Cardiac ventricle fibroblast (primary cell): ENCODE results near the gene ISCU. TPM values are rescaled to one million over a fixed set of nuclear protein-coding genes. Genes with fewer than 3 reads are reported as not detected.

Experiments used
- total RNA-seq: library from RNA; depleted of rRNA; stranded (reverse); fragments of >200 nt; gene quantifications from 2 replicates; pipeline ENCODE4 v1.2.3, GENCODE V29; 2015

The ISCU gene
- total RNA-seq = 146 and 188 TPM in 2 replicates

DNA sequence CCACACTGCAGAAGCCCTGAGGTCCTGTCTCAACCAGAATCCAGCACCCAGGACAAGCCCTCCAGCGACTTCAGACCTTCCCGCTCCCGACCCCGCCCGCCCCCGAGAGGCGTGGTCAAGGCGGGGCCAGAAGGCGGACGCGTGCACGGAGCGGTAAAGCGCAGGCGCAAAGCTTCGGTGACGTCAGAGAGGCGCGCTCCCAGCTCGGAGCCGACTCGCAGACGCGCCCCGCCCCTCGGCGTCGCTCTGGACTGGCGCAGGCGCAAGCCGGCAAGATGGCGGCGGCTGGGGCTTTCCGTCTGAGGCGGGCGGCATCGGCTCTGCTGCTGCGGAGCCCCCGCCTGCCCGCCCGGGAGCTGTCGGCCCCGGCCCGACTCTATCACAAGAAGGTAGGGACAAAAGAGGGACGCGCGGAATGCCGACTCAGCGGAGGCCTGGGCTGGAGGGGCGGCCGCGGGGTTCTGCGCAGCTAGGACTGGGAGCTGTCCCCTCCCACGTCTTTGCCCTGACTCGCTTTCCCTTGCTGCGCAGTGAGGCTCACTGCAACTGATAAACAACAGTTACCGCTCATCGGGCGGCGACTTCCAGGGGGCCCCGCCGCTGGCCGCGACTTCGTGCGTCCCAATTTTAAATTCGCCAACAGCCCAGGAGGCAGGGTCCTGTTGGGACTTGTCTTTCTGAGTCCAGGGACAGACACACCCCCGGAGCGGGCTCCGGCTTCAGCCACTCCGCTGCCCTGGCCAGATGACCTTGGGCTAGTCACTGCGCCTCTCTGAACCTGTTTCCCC is at the start of gene ISCU:
ISCU (plus strand) TSS at position 249 of the 788 bp plus-strand sequence; CDS start at position 276, 27 bp downstream.

DNA sequence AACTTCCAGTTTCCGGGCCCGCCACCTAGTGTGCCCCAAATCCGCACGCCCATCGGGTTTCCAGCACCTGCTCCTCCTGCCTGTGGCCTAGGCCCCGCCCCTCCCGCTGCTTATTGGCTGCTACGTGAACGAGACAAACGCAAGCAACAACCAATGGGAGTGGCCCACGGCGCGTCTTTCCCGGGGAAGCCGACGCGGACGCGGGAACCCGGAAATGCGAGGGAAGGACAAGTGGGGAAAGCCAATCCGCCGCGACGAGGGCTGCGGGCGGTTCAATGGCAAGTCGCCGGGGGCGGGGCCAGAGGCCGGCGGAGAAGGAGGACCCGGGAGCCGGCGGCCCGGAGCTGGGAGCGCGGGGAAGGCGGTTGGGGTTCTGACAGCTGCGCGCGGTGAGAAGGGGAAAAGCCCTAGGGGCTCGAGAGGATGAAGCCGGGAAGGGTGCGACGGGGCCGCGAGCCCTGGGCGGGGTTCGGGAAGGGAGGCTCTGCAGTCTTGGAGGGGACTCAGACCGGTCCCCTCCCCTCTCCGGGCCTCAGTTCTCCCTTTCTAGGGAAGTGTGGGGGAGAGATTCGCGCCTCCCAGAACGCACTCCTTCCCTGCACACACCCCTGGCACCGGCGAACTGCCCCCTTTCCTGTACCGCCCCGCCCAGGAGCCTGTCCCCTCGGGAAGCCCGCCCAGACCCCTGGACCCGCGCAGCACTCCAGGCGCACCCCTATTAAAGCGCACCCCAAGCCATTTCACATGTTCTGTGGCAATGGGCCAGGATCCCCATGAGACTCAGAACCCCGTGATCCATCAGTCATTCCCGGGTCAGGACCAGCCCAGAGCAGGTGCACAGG is 47.2 kb upstream of the ISCU start, which contains the start of gene FICD:
FICD (plus strand) TSS at position 305 of the 842 bp plus-strand sequence. CDS start 1,696 bp downstream, outside the sequence.

GRCh38 chr12:108560752-108561719 is 1.4 kb upstream of the ISCU start, which contains the start of gene SART3:
SART3 (minus strand) TSS chr12:108561173; CDS start chr12:108561154, 19 bp downstream.

GRCh38 chr12:108597559-108598471 is 35.4 kb downstream of the ISCU start, which contains the start of gene TMEM119:
TMEM119 (minus strand) TSS chr12:108598084; CDS start chr12:108592383, 5,701 bp downstream.

Other genes with a start within 250 kb of the ISCU start
- gene CMKLR1, start 223.3 kb upstream of the ISCU start, total RNA-seq = 0.50 and 1.7 TPM in 2 replicates
- gene FICD, start 47.3 kb upstream of the ISCU start, total RNA-seq = 4.4 and 6.3 TPM in 2 replicates
- gene SART3, start 1.4 kb upstream of the ISCU start, total RNA-seq = 30.0 and 46.5 TPM in 2 replicates
- 21.3 and 27.7 TPM in 2 replicates for gene TMEM119, start 35.5 kb downstream of the ISCU start, total RNA-seq
- gene SELPLG, start 71.3 kb downstream of the ISCU start, total RNA-seq = 0.62 and 0.64 TPM in 2 replicates
- gene CORO1C, start 168.9 kb downstream of the ISCU start, total RNA-seq = 71.7 and 87.1 TPM in 2 replicates